ENCODE measurements around the gene FAM43A. TPM values are rescaled to one million over a fixed set of nuclear protein-coding genes. Genes with fewer than 3 reads are reported as not detected.

Gene FAM43A
- total and polyA plus RNA-seq, 2 of the 8 experiments (the other 6 are each of a cell fraction or from before 2014, with no cell fraction given): 2.3 to 2.6 TPM

- no peak for TF ChIP-seq ATF2 (IDR thresholded peaks at IDR 0.05; ENCODE audit: low read length)
- no peak for TF ChIP-seq CBX8 (IDR thresholded peaks at IDR 0.05; ENCODE audit: borderline replicate concordance, low read depth, low read length)
- no peak for TF ChIP-seq E2F6 (IDR thresholded peaks at IDR 0.05)
- TF ChIP-seq ZNF274 (IDR thresholded peaks at IDR 0.05; ENCODE audit: borderline replicate concordance, extremely low read depth, low read length): no peak
- no peak for TF ChIP-seq MAX (IDR thresholded peaks at IDR 0.05)
- no peak for TF ChIP-seq BCL11A (IDR thresholded peaks at IDR 0.05; ENCODE audit: low read depth in 2 of 2, low read length in 2 of 2)
- no peak for TF ChIP-seq RFX5 (IDR thresholded peaks at IDR 0.05; ENCODE audit: borderline replicate concordance, low read depth, low read length)
- no peak for TF ChIP-seq KDM4A (IDR thresholded peaks at IDR 0.05; ENCODE audit: low read depth, low read length, severe bottlenecking)
- no peak for TF ChIP-seq TEAD4 (IDR thresholded peaks at IDR 0.05; ENCODE audit: low read depth, low read length)
Measured at GRCh38 chr3:194638991-194639605, 46.6 kb upstream of the FAM43A start (continued).
